ENCODE measurements around the gene CHRDL2.

CHRDL2 gene

GRCh38 chr11:74697722-74698121, 33.5 kb downstream of the CHRDL2 start:
- TF ChIP-seq CTCF (IDR thresholded peaks at IDR 0.05; ENCODE audit: extremely low read depth, missing control alignments), result no peak
- no peak for DNase-seq (ENCODE audit: low spot score)

- no peak for TF ChIP-seq CTCF (IDR thresholded peaks at IDR 0.05; ENCODE audit: extremely low read depth, missing control alignments)
- no peak for DNase-seq (ENCODE audit: low spot score)
Measured at GRCh38 chr11:74696939-74697675, 34.1 kb downstream of the CHRDL2 start.

- TF ChIP-seq CTCF (IDR thresholded peaks at IDR 0.05; ENCODE audit: extremely low read depth, missing control alignments), result no peak
- DNase-seq (ENCODE audit: low spot score), result no peak
Measured at GRCh38 chr11:74696500-74696899, 34.7 kb downstream of the CHRDL2 start.

- TF ChIP-seq CTCF (IDR thresholded peaks at IDR 0.05; ENCODE audit: extremely low read depth, missing control alignments), result no peak
- DNase-seq (ENCODE audit: low spot score), result no peak
Measured at GRCh38 chr11:74695705-74696280, 35.4 kb downstream of the CHRDL2 start.

GRCh38 chr11:74694136-74694930, 36.9 kb downstream of the CHRDL2 start:
- no peak for TF ChIP-seq CTCF (IDR thresholded peaks at IDR 0.05; ENCODE audit: extremely low read depth, missing control alignments)
- no peak for DNase-seq (ENCODE audit: low spot score)

GRCh38 chr11:74693531-74693930, 37.7 kb downstream of the CHRDL2 start:
- no peak for DNase-seq (ENCODE audit: low spot score)
- no peak for TF ChIP-seq CTCF (IDR thresholded peaks at IDR 0.05; ENCODE audit: extremely low read depth, missing control alignments)

GRCh38 chr11:74691755-74692154, 39.5 kb downstream of the CHRDL2 start:
- DNase-seq (ENCODE audit: low spot score), result no peak
- no peak for TF ChIP-seq CTCF (IDR thresholded peaks at IDR 0.05; ENCODE audit: extremely low read depth, missing control alignments)
